ENCODE measurements around the gene ABCB8. TPM values are rescaled to one million over a fixed set of nuclear protein-coding genes. Genes with fewer than 3 reads are reported as not detected.

The ABCB8 gene
- total and polyA plus RNA-seq, 2 donors (not counting 3 experiments of a cell fraction or from before 2014, with no cell fraction given), result 38.0 to 46.3 TPM

DNA sequence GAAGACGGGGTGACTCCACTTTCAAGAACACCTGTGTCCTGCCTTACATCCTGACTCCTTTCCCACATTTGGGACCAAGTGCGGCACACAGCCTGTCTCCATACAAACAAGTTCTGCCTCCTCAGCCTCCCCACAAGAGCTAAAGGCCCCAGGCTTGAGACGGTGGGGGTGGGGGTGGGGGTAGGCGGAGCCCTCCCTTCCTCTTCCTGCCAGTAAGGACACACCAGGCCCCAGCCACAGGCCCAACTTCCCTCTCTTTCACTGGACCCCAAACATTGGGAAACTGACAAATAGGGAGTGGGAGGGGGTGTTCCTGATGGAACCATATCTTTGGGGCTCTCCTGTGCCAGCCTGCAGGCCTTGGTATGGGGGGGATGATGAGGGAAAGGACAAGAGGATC, 24.8 kb downstream of the ABCB8 start:
- intact Hi-C loops (cut with micrococcal nuclease), result no loop called here
- Histone ChIP-seq H3K4me1 (ENCODE audit: control insufficient read depth, extremely low read depth, insufficient read depth, low read length) (peaks cover 7% of the 10 kb centered on the region), H2AFZ (ENCODE audit: low read depth, low read length) (no peak overlapping the region), H3K4me3 (replicated peaks in 1 of 3; ENCODE audit: insufficient read depth in 1 of 3, low read depth in 1 of 3, low read length in 3 of 3) (no peak overlapping the region), H3K9me3 (replicated peaks; ENCODE audit: control insufficient read depth, insufficient read depth, low read length) (no peaks in the 10 kb centered on the region), H4K20me1 (replicated peaks; ENCODE audit: control insufficient read depth, extremely low read depth, insufficient read depth, low read length) (no peaks in the 10 kb centered on the region), H3K27ac (ENCODE audit: insufficient read depth, low read depth, low read length) (no peak overlapping the region), H3K9ac (replicated peaks; ENCODE audit: extremely low read depth, insufficient read depth, low read length) (no peak overlapping the region), H3K9me1 (replicated peaks; ENCODE audit: control insufficient read depth, extremely low read depth, insufficient read depth, low read length) (no peaks in the 10 kb centered on the region), H3K27me3 (ENCODE audit: control insufficient read depth in 2 of 2, insufficient read depth in 2 of 2, low read length in 2 of 2) (peaks cover 0 to 4% of the 10 kb centered on the region in 2 experiments), H3K79me2 (ENCODE audit: control insufficient read depth, insufficient read depth, low read length) (no peaks in the 10 kb centered on the region), H3K36me3 (ENCODE audit: control insufficient read depth in 2 of 2, extremely low read depth in 1 of 2, insufficient read depth in 2 of 2, low read length in 2 of 2) (no peaks in the 10 kb centered on the region), H3K4me2 (ENCODE audit: insufficient read depth, low read length) (no peak overlapping the region)
- ChIA-PET POLR2A (no interaction called here), CTCF (no interaction called here)
- DNase-seq (ENCODE audit: low read depth, low spot score), result no peak
- dilution Hi-C loops (cut with MboI; ENCODE audit: extremely low pct_ligation_motif_present, low sequenced_read_pairs), result no loop called here
- TF ChIP-seq, protein P1, sequence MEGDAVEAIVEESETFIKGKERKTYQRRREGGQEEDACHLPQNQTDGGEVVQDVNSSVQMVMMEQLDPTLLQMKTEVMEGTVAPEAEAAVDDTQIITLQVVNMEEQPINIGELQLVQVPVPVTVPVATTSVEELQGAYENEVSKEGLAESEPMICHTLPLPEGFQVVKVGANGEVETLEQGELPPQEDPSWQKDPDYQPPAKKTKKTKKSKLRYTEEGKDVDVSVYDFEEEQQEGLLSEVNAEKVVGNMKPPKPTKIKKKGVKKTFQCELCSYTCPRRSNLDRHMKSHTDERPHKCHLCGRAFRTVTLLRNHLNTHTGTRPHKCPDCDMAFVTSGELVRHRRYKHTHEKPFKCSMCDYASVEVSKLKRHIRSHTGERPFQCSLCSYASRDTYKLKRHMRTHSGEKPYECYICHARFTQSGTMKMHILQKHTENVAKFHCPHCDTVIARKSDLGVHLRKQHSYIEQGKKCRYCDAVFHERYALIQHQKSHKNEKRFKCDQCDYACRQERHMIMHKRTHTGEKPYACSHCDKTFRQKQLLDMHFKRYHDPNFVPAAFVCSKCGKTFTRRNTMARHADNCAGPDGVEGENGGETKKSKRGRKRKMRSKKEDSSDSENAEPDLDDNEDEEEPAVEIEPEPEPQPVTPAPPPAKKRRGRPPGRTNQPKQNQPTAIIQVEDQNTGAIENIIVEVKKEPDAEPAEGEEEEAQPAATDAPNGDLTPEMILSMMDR (IDR thresholded peaks at IDR 0.05; ENCODE audit: extremely low read depth in 1 of 2, insufficient read depth in 1 of 2, low read depth in 1 of 2, low read length in 2 of 2), result no peak
- no peak for TF ChIP-seq POLR2A (IDR thresholded peaks at IDR 0.05; ENCODE audit: low read depth, low read length)
- no peak for TF ChIP-seq FOS (IDR thresholded peaks at IDR 0.05; ENCODE audit: borderline replicate concordance, insufficient read depth, low read length)
- TF ChIP-seq MYC (IDR thresholded peaks at IDR 0.05; ENCODE audit: low read depth, low read length), result no peak
- no peak for TF ChIP-seq POLR2AphosphoS5 (IDR thresholded peaks at IDR 0.05; ENCODE audit: insufficient read depth, low read depth, low read length)
- TF ChIP-seq, protein P2, sequence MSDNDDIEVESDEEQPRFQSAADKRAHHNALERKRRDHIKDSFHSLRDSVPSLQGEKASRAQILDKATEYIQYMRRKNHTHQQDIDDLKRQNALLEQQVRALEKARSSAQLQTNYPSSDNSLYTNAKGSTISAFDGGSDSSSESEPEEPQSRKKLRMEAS (IDR thresholded peaks at IDR 0.05; ENCODE audit: insufficient read depth, insufficient read length), result no peak
- TF ChIP-seq EZH2 (IDR thresholded peaks at IDR 0.05; ENCODE audit: borderline replicate concordance, low read depth, low read length, severe bottlenecking), result no peak
- no peak for TF ChIP-seq GATA2 (IDR thresholded peaks at IDR 0.05; ENCODE audit: insufficient read depth, insufficient read length, low read depth, low read length)
- TF ChIP-seq JUN (IDR thresholded peaks at IDR 0.05; ENCODE audit: borderline replicate concordance, insufficient read depth, insufficient read length, low read depth), result no peak
- no peak for FAIRE-seq
- no TSS peak for BruUV-seq (replicated peaks)

Data from endothelial cell of umbilical vein (primary cell).